ENCODE data around the gene LENG9. TPM values are rescaled to one million over a fixed set of nuclear protein-coding genes. Genes with fewer than 3 reads are reported as not detected.

The LENG9 gene
- total RNA-seq, 1 donor from 2014 or later, result 18.1 TPM

GRCh38 chr19:54439174-54439851 is 24.3 kb downstream of the LENG9 start:
- DNase-seq (ENCODE audit: low spot score), result no peak

GRCh38 chr19:54436628-54437252 is 26.8 kb downstream of the LENG9 start:
- DNase-seq (ENCODE audit: low spot score), result no peak

GRCh38 chr19:54436031-54436523 is 27.5 kb downstream of the LENG9 start:
- DNase-seq (ENCODE audit: low spot score), result no peak

GRCh38 chr19:54435551-54436016 is 28.0 kb downstream of the LENG9 start:
- DNase-seq (ENCODE audit: low spot score), result no peak

GRCh38 chr19:54434873-54435214 is 28.7 kb downstream of the LENG9 start:
- DNase-seq (ENCODE audit: low spot score), result no peak

- DNase-seq (ENCODE audit: low spot score), result no peak
Measured at GRCh38 chr19:54434112-54434872, 29.3 kb downstream of the LENG9 start.

- DNase-seq (ENCODE audit: low spot score), result no peak
Measured at GRCh38 chr19:54433697-54434096, 29.9 kb downstream of the LENG9 start.

- no peak for DNase-seq (ENCODE audit: low spot score)
Measured at GRCh38 chr19:54432144-54432738, 31.3 kb downstream of the LENG9 start.

- DNase-seq (ENCODE audit: low spot score), result no peak
Measured at GRCh38 chr19:54431255-54431838, 32.2 kb downstream of the LENG9 start.

- peak; percentile 45 for DNase-seq (ENCODE audit: low spot score)
Measured at GRCh38 chr19:54430306-54431254, 33.0 kb downstream of the LENG9 start.

- DNase-seq (ENCODE audit: low spot score), result no peak
Measured at GRCh38 chr19:54429545-54430227, 33.9 kb downstream of the LENG9 start.

- DNase-seq (ENCODE audit: low spot score), result no peak
Measured at GRCh38 chr19:54429176-54429495, 34.4 kb downstream of the LENG9 start.

- DNase-seq (ENCODE audit: low spot score), result no peak
Measured at GRCh38 chr19:54428323-54429175, 35.0 kb downstream of the LENG9 start.

- no peak for DNase-seq (ENCODE audit: low spot score)
Measured at GRCh38 chr19:54427586-54427985, 36.0 kb downstream of the LENG9 start.

GRCh38 chr19:54426291-54426931 is 37.2 kb downstream of the LENG9 start:
- no peak for DNase-seq (ENCODE audit: low spot score)

- no peak for DNase-seq (ENCODE audit: low spot score)
Measured at GRCh38 chr19:54425382-54425723, 38.2 kb downstream of the LENG9 start.

- no peak for DNase-seq (ENCODE audit: low spot score)
Measured at GRCh38 chr19:54424660-54425381, 38.8 kb downstream of the LENG9 start.

- no peak for DNase-seq (ENCODE audit: low spot score)
Measured at GRCh38 chr19:54424201-54424600, 39.4 kb downstream of the LENG9 start.
